Loucy (cell line): ENCODE data around the gene PCDHGA6.

Source experiments
- H2AFZ ChIP-seq: fragments of 200-600 bp; sonication (generic); 2 replicates; pipeline ENCODE4 v1.6.0; 2016; ENCODE audit warnings: antibody characterized with exemption, mild to moderate bottlenecking, low read length, moderate library complexity
- H3F3A ChIP-seq: fragments of 200-600 bp; 2 replicates; pipeline ENCODE4 v1.6.0; 2016; ENCODE audit warnings: antibody characterized with exemption, low read depth, mild to moderate bottlenecking
- H3K27me3 ChIP-seq: fragments of 200-600 bp; sonication (generic); 2 replicates; pipeline ENCODE4 v1.6.1; 2014; ENCODE audit warnings: low read length, mild to moderate bottlenecking; ENCODE audit not compliant: insufficient read depth, poor library complexity, severe bottlenecking
- H3K36me3 ChIP-seq: fragments of 200-600 bp; sonication (generic); 2 replicates; pipeline ENCODE4 v1.6.1; 2016; ENCODE audit warnings: low read length; ENCODE audit not compliant: insufficient read depth
- H3K4me1 ChIP-seq: fragments of 200-600 bp; sonication (generic); 2 replicates; pipeline ENCODE4 v1.5.1; 2014; ENCODE audit warnings: low read length, mild to moderate bottlenecking; ENCODE audit not compliant: insufficient read depth, poor library complexity, severe bottlenecking
- H3K4me2 ChIP-seq: fragments of 200-600 bp; sonication (generic); 2 replicates; pipeline ENCODE4 v1.6.0; 2014; ENCODE audit warnings: antibody characterized with exemption, low read length, low read depth, mild to moderate bottlenecking; ENCODE audit not compliant: poor library complexity, severe bottlenecking
- H3K4me3 ChIP-seq: fragments of 200-600 bp; sonication (generic); 2 replicates; pipeline ENCODE4 v1.5.1; 2014; ENCODE audit warnings: low read length, mild to moderate bottlenecking, mixed read lengths; ENCODE audit not compliant: poor library complexity, severe bottlenecking
- H3K79me2 ChIP-seq: fragments of 200-600 bp; sonication (generic); 2 replicates; pipeline ENCODE4 v1.6.1; 2014; ENCODE audit warnings: low read length; ENCODE audit not compliant: insufficient read depth
- H3K9ac ChIP-seq: fragments of 200-600 bp; sonication (generic); 2 replicates; pipeline ENCODE4 v1.6.0; 2014; ENCODE audit warnings: mild to moderate bottlenecking, low read depth, low read length, moderate library complexity; ENCODE audit not compliant: poor library complexity, severe bottlenecking
- H3K9me2 ChIP-seq: fragments of 200-600 bp; sonication (generic); replicated peaks from 2 replicates; pipeline ENCODE4 v1.6.1; 2016; ENCODE audit warnings: low read depth, low read length, mixed read lengths
- H3K9me3 ChIP-seq: fragments of 200-600 bp; sonication (generic); 2 replicates; pipeline ENCODE4 v1.6.1; 2014; ENCODE audit warnings: mild to moderate bottlenecking, antibody characterized with exemption, low read length, low read depth; ENCODE audit not compliant: insufficient read depth
- H4K20me1 ChIP-seq: fragments of 200-600 bp; sonication (generic); 2 replicates; pipeline ENCODE4 v1.6.0; 2014; ENCODE audit warnings: antibody characterized with exemption, low read length, mild to moderate bottlenecking; ENCODE audit not compliant: insufficient read depth, poor library complexity, severe bottlenecking
- EZH2phosphoT487 ChIP-seq: fragments of 200-600 bp; IDR thresholded peaks from 2 replicates; pipeline ENCODE4 v1.6.1; 2018; ENCODE audit warnings: antibody characterized with exemption, mild to moderate bottlenecking, moderate library complexity, borderline replicate concordance
- TF ChIP-seq, protein P1 (sequence below): fragments of 200-600 bp; sonication (generic); conservative IDR thresholded peaks from 2 replicates; pipeline ENCODE4 v1.5.1; 2014; ENCODE audit warnings: mild to moderate bottlenecking, antibody characterized with exemption, low read length

The PCDHGA6 gene

GRCh38 chr5:141421489-141421855 lies 47.8 kb downstream of the PCDHGA6 start:
- H3K79me2 ChIP-seq = no peaks in the 10 kb centered on the region
- no peak overlapping the region for H3K9ac ChIP-seq
- no peak overlapping the region for H2AFZ ChIP-seq
- no peaks in the 10 kb centered on the region for H3K4me1 ChIP-seq
- H3K9me2 ChIP-seq = no peaks in the 10 kb centered on the region
- no peaks in the 10 kb centered on the region for H3K27me3 ChIP-seq
- H3K36me3 ChIP-seq = no peaks in the 10 kb centered on the region
- H3K4me2 ChIP-seq = no peak overlapping the region
- H3K4me3 ChIP-seq = no peak overlapping the region
- no peaks in the 10 kb centered on the region for H4K20me1 ChIP-seq
- H3K9me3 ChIP-seq = no peaks in the 10 kb centered on the region
- H3F3A ChIP-seq = no peaks in the 10 kb centered on the region
- no peak for TF ChIP-seq EZH2phosphoT487
- TF ChIP-seq, protein P1, sequence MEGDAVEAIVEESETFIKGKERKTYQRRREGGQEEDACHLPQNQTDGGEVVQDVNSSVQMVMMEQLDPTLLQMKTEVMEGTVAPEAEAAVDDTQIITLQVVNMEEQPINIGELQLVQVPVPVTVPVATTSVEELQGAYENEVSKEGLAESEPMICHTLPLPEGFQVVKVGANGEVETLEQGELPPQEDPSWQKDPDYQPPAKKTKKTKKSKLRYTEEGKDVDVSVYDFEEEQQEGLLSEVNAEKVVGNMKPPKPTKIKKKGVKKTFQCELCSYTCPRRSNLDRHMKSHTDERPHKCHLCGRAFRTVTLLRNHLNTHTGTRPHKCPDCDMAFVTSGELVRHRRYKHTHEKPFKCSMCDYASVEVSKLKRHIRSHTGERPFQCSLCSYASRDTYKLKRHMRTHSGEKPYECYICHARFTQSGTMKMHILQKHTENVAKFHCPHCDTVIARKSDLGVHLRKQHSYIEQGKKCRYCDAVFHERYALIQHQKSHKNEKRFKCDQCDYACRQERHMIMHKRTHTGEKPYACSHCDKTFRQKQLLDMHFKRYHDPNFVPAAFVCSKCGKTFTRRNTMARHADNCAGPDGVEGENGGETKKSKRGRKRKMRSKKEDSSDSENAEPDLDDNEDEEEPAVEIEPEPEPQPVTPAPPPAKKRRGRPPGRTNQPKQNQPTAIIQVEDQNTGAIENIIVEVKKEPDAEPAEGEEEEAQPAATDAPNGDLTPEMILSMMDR = no peak

GRCh38 chr5:141422742-141423291 lies 49.1 kb downstream of the PCDHGA6 start:
- no peak overlapping the region for H3K4me3 ChIP-seq
- no peaks in the 10 kb centered on the region for H3K4me1 ChIP-seq
- no peak for TF ChIP-seq EZH2phosphoT487
- TF ChIP-seq, protein P1 = no peak
- H2AFZ ChIP-seq = no peak overlapping the region
- no peaks in the 10 kb centered on the region for H4K20me1 ChIP-seq
- no peaks in the 10 kb centered on the region for H3F3A ChIP-seq
- H3K27me3 ChIP-seq = no peaks in the 10 kb centered on the region
- H3K9me2 ChIP-seq = no peaks in the 10 kb centered on the region
- H3K9me3 ChIP-seq = no peaks in the 10 kb centered on the region
- no peaks in the 10 kb centered on the region for H3K79me2 ChIP-seq
- no peak overlapping the region for H3K4me2 ChIP-seq
- no peak overlapping the region for H3K9ac ChIP-seq
- no peaks in the 10 kb centered on the region for H3K36me3 ChIP-seq

DNA sequence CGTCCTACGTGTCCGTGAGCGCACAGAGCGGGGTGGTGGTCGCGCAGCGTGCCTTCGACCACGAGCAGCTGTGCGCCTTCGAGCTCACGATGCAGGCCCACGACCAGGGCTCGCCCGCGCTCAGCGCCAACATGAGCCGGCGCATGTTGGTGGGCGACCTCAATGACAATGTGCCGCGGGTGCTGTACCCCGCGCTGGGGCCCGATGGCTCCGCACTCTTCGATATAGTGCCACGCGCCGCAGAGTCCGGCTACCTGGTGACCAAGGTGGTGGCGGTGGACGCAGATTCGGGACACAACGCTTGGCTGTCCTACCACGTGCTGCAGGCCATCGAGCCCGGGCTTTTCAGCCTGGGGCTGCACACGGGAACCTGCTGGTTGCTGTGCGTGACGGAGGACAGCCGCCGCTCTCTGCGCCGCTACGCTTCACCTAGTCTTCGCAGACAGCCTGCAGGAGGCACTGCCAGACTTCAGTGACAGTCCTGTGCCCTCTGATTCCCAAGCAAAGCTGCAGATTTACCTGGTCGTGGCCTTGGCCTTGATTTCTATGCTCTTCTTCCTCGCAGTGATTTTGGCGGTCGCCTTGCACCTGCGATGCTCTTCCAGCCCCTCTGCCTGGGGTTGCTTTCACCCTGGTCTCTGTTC lies 54.2 kb downstream of the PCDHGA6 start:
- no peak overlapping the region for H3K4me3 ChIP-seq
- TF ChIP-seq, protein P1 = no peak
- H3K36me3 ChIP-seq = no peaks in the 10 kb centered on the region
- no peaks in the 10 kb centered on the region for H3K4me1 ChIP-seq
- no peak overlapping the region for H3K4me2 ChIP-seq
- H3K9ac ChIP-seq = no peak overlapping the region
- H4K20me1 ChIP-seq = no peaks in the 10 kb centered on the region
- H2AFZ ChIP-seq = no peak overlapping the region
- no peaks in the 10 kb centered on the region for H3K9me3 ChIP-seq
- H3F3A ChIP-seq = no peaks in the 10 kb centered on the region
- H3K79me2 ChIP-seq = no peaks in the 10 kb centered on the region
- H3K27me3 ChIP-seq = no peaks in the 10 kb centered on the region
- no peaks in the 10 kb centered on the region for H3K9me2 ChIP-seq
